ENCODE results near the gene IRF2BPL.

IRF2BPL gene

DNA sequence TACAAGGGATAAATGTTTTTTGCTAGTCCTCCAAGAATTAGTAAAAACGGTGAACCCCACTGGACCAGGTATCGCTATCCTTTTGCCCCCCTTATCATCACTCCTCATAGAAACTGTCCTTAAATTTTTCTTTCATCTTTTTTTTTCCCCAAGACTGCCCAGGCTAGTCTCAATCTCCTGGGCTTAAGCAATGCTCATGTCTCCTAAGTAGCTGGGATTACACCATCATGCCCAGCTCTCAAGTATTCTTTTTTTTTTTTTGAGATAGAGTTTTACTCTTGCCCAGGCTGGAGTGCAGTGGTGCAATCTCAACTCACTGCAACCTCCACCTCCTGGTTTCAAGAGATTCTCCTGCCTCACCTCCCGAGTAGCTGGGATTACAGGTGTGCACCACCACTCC, 9.7 kb downstream of the IRF2BPL start:
- no peak for DNase-seq (ENCODE audit: insufficient read length)
- TF ChIP-seq POLR2AphosphoS5 (IDR thresholded peaks at IDR 0.05; ENCODE audit: low read depth, low read length), result no peak
- TF ChIP-seq POLR2A (IDR thresholded peaks at IDR 0.05; ENCODE audit: low read depth, low read length), result no peak
- no peak for TF ChIP-seq TAF1 (IDR thresholded peaks at IDR 0.05; ENCODE audit: borderline replicate concordance, low read depth, low read length)
- no peak for FAIRE-seq

- no peak for DNase-seq (ENCODE audit: insufficient read length)
- FAIRE-seq, result no peak
- no peak for TF ChIP-seq POLR2AphosphoS5 (IDR thresholded peaks at IDR 0.05; ENCODE audit: low read depth, low read length)
- no peak for TF ChIP-seq POLR2A (IDR thresholded peaks at IDR 0.05; ENCODE audit: low read depth, low read length)
- TF ChIP-seq TAF1 (IDR thresholded peaks at IDR 0.05; ENCODE audit: borderline replicate concordance, low read depth, low read length), result no peak
Measured at GRCh38 chr14:77017666-77018065, 10.8 kb downstream of the IRF2BPL start.

GRCh38 chr14:77014734-77015133, 13.8 kb downstream of the IRF2BPL start:
- DNase-seq (ENCODE audit: insufficient read length) (no peak), FAIRE-seq (no peak)
- TF ChIP-seq TAF1 (IDR thresholded peaks at IDR 0.05; ENCODE audit: borderline replicate concordance, low read depth, low read length) (no peak), POLR2AphosphoS5 (IDR thresholded peaks at IDR 0.05; ENCODE audit: low read depth, low read length) (no peak), POLR2A (IDR thresholded peaks at IDR 0.05; ENCODE audit: low read depth, low read length) (no peak)

DNA sequence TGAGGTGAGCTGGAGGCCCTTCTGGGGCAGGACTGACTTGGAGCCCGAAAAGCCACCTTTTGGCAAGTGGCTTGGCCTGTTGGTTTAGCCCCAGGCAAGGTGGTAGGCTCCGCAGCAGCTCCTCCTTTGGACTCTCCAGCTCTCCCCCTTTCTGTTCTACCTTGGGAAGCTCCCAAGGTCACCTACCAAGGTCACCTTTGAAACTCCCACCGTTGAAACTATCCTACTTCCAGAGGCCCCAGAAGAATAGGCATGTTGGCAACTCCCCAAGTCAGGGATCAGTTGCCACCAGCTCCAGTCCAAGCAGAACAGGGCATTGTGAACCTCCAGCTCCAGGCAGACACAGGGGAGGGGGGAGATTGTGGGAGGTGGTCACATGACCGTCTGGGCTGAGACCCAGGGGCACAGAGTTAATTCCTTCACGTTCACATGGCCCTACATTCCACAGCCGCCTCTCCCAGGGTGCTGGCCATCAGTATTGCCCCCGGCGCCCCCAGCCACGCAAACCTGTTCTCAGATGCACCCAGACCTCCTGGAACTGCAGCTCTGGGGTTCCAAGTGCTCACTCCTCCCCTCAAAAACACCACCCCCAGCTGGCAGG, 14.4 kb downstream of the IRF2BPL start:
- FAIRE-seq (no peak), DNase-seq (ENCODE audit: insufficient read length) (no peak)
- TF ChIP-seq POLR2AphosphoS5 (IDR thresholded peaks at IDR 0.05; ENCODE audit: low read depth, low read length) (no peak), POLR2A (IDR thresholded peaks at IDR 0.05; ENCODE audit: low read depth, low read length) (no peak), TAF1 (IDR thresholded peaks at IDR 0.05; ENCODE audit: borderline replicate concordance, low read depth, low read length) (no peak)

- TF ChIP-seq TAF1 (IDR thresholded peaks at IDR 0.05; ENCODE audit: borderline replicate concordance, low read depth, low read length) (no peak), POLR2A (IDR thresholded peaks at IDR 0.05; ENCODE audit: low read depth, low read length) (no peak), POLR2AphosphoS5 (IDR thresholded peaks at IDR 0.05; ENCODE audit: low read depth, low read length) (no peak)
- FAIRE-seq, result no peak
- DNase-seq (ENCODE audit: insufficient read length), result no peak
Measured at GRCh38 chr14:77012193-77012765, 16.2 kb downstream of the IRF2BPL start.

- TF ChIP-seq POLR2AphosphoS5 (IDR thresholded peaks at IDR 0.05; ENCODE audit: low read depth, low read length) (no peak), TAF1 (IDR thresholded peaks at IDR 0.05; ENCODE audit: borderline replicate concordance, low read depth, low read length) (no peak), POLR2A (IDR thresholded peaks at IDR 0.05; ENCODE audit: low read depth, low read length) (no peak)
- no peak for DNase-seq (ENCODE audit: insufficient read length)
- FAIRE-seq, result no peak
Measured at GRCh38 chr14:77011245-77011644, 17.3 kb downstream of the IRF2BPL start.

- DNase-seq (ENCODE audit: insufficient read length), result no peak
- no peak for TF ChIP-seq TAF1 (IDR thresholded peaks at IDR 0.05; ENCODE audit: borderline replicate concordance, low read depth, low read length)
- no peak for TF ChIP-seq POLR2A (IDR thresholded peaks at IDR 0.05; ENCODE audit: low read depth, low read length)
- no peak for TF ChIP-seq POLR2AphosphoS5 (IDR thresholded peaks at IDR 0.05; ENCODE audit: low read depth, low read length)
- FAIRE-seq, result no peak
Measured at GRCh38 chr14:77009014-77009413, 19.5 kb downstream of the IRF2BPL start.

- DNase-seq (ENCODE audit: insufficient read length) (no peak), FAIRE-seq (no peak)
- TF ChIP-seq TAF1 (IDR thresholded peaks at IDR 0.05; ENCODE audit: borderline replicate concordance, low read depth, low read length), result no peak
- TF ChIP-seq POLR2AphosphoS5 (IDR thresholded peaks at IDR 0.05; ENCODE audit: low read depth, low read length), result no peak
- no peak for TF ChIP-seq POLR2A (IDR thresholded peaks at IDR 0.05; ENCODE audit: low read depth, low read length)
Measured at GRCh38 chr14:77008541-77008940, 20.0 kb downstream of the IRF2BPL start.

DNA sequence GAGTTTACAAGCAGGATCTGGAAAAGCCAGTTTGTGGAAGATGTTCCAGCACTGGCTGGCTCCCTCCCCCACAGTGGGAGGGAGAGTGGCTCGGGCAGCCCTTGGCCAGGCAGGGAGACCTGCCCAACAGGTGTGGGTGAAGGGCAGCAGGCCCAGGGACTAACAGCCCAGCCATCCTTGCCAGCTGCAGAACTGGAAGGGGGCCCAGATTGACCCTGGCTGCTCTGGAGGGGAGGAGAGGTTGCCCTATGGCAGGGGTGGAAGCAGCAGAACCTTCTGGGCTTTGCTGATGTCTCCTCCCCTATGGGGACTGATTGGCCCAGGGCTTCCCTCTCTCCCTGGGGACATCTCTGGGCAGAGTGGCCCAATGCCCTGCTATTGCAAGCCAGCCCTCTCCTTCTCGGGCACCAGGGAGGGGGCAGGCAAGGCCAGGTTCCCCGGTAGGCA, 20.5 kb downstream of the IRF2BPL start:
- FAIRE-seq, result no peak
- DNase-seq (ENCODE audit: insufficient read length), result no peak
- TF ChIP-seq POLR2A (IDR thresholded peaks at IDR 0.05; ENCODE audit: low read depth, low read length) (no peak), TAF1 (IDR thresholded peaks at IDR 0.05; ENCODE audit: borderline replicate concordance, low read depth, low read length) (no peak), POLR2AphosphoS5 (IDR thresholded peaks at IDR 0.05; ENCODE audit: low read depth, low read length) (no peak)

GRCh38 chr14:77007183-77007974, 21.1 kb downstream of the IRF2BPL start:
- no peak for DNase-seq (ENCODE audit: insufficient read length)
- FAIRE-seq, result no peak
- TF ChIP-seq POLR2AphosphoS5 (IDR thresholded peaks at IDR 0.05; ENCODE audit: low read depth, low read length), result no peak
- no peak for TF ChIP-seq POLR2A (IDR thresholded peaks at IDR 0.05; ENCODE audit: low read depth, low read length)
- no peak for TF ChIP-seq TAF1 (IDR thresholded peaks at IDR 0.05; ENCODE audit: borderline replicate concordance, low read depth, low read length)

GRCh38 chr14:77006132-77006531, 22.4 kb downstream of the IRF2BPL start:
- no peak for FAIRE-seq
- TF ChIP-seq POLR2AphosphoS5 (IDR thresholded peaks at IDR 0.05; ENCODE audit: low read depth, low read length) (no peak), TAF1 (IDR thresholded peaks at IDR 0.05; ENCODE audit: borderline replicate concordance, low read depth, low read length) (no peak), POLR2A (IDR thresholded peaks at IDR 0.05; ENCODE audit: low read depth, low read length) (no peak)
- no peak for DNase-seq (ENCODE audit: insufficient read length)
